ENCODE measurements around the gene FGF14.
"Not testable (repeated sequence)": the region's sequence is repeated elsewhere in the genome, so short reads cannot be mapped to it uniquely, and the experiment has no call there.

FGF14 gene

DNA sequence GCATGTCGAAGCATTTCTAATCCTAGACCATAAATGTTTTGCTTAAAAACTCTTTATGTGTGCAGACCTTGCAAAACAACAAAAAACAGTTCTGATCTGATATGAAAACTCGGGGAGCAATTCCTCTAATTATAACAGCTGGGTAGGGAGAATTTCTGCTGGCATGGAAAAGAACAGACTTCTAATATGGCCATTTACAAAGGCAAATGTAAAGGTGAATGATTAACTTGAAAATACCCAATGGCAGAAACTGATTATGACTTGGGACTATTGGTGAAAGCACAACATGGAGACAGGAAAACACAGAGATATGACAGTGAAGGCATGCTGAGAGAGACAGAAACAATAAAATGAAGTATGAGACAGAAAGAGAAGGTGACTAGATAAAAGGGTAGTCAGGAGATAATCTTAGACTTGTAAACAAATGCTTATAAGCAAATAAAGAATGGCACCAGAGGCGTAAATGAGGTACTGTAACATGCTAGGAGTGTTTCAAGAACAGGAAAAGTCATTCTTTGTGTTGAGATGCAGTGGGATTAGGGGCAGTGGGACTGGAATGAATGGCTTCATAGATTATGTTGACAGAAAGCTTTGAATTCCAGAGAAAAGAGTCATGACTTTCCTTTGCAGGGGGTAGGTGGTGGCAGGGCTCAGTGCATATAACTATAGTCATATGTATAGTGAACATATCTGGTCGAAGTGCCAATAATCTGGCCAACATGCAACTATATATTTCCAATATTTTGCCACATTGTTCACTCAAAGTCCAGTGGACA lies 556.4 kb downstream of the FGF14 start:
- H3K4me3 ChIP-seq (ENCODE audit: low read depth, low read length), result no peak overlapping the region
- DNase-seq (ENCODE audit: low read depth), result peak; percentile 43
- TF ChIP-seq, protein P1, sequence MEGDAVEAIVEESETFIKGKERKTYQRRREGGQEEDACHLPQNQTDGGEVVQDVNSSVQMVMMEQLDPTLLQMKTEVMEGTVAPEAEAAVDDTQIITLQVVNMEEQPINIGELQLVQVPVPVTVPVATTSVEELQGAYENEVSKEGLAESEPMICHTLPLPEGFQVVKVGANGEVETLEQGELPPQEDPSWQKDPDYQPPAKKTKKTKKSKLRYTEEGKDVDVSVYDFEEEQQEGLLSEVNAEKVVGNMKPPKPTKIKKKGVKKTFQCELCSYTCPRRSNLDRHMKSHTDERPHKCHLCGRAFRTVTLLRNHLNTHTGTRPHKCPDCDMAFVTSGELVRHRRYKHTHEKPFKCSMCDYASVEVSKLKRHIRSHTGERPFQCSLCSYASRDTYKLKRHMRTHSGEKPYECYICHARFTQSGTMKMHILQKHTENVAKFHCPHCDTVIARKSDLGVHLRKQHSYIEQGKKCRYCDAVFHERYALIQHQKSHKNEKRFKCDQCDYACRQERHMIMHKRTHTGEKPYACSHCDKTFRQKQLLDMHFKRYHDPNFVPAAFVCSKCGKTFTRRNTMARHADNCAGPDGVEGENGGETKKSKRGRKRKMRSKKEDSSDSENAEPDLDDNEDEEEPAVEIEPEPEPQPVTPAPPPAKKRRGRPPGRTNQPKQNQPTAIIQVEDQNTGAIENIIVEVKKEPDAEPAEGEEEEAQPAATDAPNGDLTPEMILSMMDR (conservative IDR thresholded peaks at IDR 0.05; ENCODE audit: low read depth, low read length), result no peak

DNA sequence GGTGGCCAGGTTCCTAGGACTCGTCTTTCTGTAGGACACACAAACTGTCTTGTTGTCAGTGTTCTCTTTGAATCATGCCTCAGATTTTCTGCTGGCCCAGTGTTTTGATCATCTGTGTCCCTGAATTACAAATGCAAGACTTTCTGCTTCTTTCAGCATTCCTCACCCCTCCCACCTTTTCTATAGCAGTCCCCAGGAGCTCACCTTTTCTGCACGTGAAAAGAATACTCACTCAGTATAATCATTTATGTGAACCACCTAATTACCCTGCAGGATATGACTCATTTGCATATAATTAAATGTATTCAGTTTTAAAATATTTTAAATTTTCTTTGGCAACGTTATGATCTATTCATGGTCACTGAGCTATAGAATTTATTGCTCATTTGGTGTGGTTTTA lies 560.1 kb downstream of the FGF14 start:
- H3K4me3 ChIP-seq (ENCODE audit: low read depth, low read length), result no peak overlapping the region
- TF ChIP-seq, protein P1 (conservative IDR thresholded peaks at IDR 0.05; ENCODE audit: low read depth, low read length), result no peak
- DNase-seq (ENCODE audit: low read depth), result no peak

DNA sequence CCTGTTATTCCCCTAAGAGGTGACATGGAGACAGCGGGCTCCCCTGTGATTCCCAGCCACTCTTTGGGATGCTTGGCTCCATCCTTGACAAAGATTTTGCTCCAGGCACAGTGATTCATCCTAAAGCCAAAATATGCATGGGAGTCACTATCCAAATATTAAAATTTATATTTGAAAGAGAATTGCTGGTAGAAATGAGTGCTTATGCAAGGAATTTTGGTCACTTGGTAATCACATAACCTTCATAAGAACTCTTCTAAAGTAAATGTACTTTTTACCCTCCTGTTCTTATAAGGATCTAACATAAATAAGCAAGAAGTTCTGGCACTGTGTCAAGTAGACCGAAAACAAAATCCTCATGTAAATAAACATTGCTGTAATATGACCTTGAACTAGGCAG lies 563.5 kb downstream of the FGF14 start:
- peak; percentile 87 for DNase-seq (ENCODE audit: low read depth)
- H3K4me3 ChIP-seq (ENCODE audit: low read depth, low read length), result no peak overlapping the region
- TF ChIP-seq, protein P1 (conservative IDR thresholded peaks at IDR 0.05; ENCODE audit: low read depth, low read length), result no peak

DNA sequence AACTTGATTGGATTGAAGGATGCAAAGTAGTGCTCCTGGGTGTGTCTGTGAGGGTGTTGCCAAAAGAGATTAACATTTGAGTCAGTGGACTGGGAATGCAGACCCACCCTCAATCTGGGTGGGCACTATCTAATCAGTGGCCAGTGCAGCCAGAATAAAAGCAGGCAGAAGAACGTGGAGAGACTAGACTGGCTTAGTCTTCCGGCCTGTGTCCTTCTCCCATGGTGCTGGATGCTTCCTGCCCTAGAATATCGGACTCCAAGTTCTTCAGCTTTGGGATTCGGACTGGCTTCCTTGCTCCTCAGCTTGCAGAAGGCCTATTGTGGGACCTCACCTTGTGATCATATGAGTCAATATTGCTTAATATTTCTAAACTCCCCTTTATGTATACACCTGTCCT lies 564.1 kb downstream of the FGF14 start:
- H3K4me3 ChIP-seq (ENCODE audit: low read depth, low read length); DNase-seq (ENCODE audit: low read depth): not testable (repeated sequence)

DNA sequence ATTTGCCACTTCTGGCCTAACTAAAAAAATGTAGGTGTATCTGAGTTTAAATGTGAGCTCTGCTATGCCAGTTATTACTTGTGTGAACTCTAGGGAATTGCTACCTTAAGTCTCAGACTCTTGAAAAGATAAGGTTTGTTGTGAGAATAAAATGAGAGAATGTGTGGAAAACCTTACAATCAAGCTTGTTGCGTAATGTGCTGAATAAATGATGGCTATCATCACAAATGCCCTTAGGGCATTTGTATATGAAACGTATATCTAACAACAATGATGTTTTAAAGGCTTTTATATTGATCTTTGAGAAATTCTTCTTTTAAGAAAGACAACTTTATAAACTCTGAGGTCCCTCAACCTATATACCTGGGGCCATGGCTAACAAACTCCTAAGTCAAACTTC lies 564.6 kb downstream of the FGF14 start:
- DNase-seq (ENCODE audit: low read depth), result no peak
- TF ChIP-seq, protein P1 (conservative IDR thresholded peaks at IDR 0.05; ENCODE audit: low read depth, low read length), result no peak
- H3K4me3 ChIP-seq (ENCODE audit: low read depth, low read length), result no peak overlapping the region

DNA sequence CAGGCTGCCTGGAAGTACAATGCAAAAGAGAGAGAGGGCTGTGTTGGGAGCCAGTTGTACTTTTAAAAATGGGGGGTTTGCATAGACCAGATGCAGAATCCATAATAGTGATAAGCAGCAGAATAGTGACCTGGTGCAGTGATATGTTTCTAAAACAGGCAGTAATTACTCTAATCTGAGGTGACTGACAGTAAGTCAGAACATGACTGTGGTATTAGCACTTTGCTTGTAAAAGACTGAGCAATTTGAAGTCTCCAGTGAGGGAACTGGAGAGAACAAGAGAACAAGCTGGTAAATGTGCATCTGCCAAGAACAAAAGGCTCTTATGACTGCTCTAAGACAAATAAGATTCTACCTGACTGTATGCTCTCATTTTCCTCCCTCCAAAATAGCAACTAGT lies 565.9 kb downstream of the FGF14 start:
- TF ChIP-seq, protein P1 (conservative IDR thresholded peaks at IDR 0.05; ENCODE audit: low read depth, low read length), result no peak
- DNase-seq (ENCODE audit: low read depth), result no peak
- no peak overlapping the region for H3K4me3 ChIP-seq (ENCODE audit: low read depth, low read length)

DNA sequence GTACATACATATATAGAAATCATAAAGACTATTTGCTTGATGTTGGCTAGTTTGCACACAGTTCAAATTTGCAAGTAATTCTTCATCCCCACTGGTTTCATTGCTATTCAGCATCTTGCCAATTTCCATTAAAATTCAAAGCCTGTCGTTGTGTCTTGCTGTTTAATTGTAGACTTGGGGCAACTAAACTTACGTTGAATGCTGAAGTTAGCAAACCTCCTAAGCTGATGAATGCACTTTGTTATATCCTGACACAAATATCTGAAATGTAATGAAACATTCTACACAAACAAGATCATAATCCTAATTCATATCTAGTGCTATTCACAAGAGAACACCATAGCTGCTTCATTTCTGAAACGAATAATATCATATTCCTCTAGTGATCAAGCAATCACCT lies 568.2 kb downstream of the FGF14 start:
- TF ChIP-seq, protein P1 (conservative IDR thresholded peaks at IDR 0.05; ENCODE audit: low read depth, low read length), result no peak
- no peak for DNase-seq (ENCODE audit: low read depth)

More for the DNA sequence above, 568.2 kb downstream of the FGF14 start:
- H3K4me3 ChIP-seq (ENCODE audit: low read depth, low read length), result no peak overlapping the region

Data from choroid plexus epithelial cell (primary cell).